ENCODE data around the gene GAB2. TPM values are rescaled to one million over a fixed set of nuclear protein-coding genes. Genes with fewer than 3 reads are reported as not detected.

Gene GAB2
- total and polyA plus RNA-seq, 10 of the 15 experiments (the other 5 are each of a cell fraction or from before 2014, with no cell fraction given): 0.69 to 12.6 (median 3.8) TPM

DNA sequence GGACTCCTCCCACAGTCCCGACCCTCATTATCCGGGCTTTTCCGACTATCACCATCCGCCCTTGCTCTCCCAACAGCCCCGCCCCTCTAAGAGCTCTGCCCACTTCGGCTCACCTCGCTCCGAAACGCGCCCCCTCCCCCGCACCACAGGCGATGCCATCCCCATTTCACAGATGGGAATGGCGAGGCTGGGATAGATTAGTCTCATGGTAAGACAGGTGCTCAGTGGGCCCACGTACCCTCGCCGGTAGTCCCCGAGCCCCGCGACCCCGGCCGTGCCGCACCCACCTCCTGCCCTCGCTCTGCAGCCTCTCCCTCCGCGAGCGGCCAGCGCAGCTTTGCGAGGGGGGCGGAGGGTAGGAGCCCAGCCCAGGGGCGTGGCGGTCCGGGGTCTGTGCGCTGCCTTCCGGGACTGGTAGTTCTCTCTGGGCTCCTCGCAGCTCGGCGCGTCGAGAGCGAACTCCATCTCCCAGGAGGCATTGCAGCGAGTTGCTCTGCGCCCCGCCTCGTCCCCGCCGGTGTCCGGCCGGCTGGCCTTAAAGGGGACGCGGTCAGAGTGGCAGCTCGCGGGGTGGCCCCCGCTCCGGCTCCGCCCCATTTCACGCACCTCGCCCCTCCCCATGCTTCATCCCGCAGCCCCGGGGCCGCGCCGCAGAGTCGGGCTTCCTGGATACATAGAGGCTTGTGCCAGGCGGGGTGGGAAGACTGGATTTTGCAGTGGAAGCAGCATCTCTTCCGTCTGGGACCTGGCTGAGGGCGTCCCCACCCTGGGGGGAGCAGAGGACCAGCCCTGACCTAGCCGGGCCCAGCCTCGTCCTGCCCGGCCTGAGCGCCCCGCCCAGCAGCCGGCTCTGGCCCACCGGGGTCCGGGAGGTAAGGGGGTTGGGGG, 229.1 kb downstream of the GAB2 start, which contains the start of the genes KCTD21 and USP35 (continued):
- peak; percentile 94 for TF ChIP-seq RELB (IDR thresholded peaks at IDR 0.05; ENCODE audit: low read depth)
- TF ChIP-seq SIX5 (IDR thresholded peaks at IDR 0.05; ENCODE audit: low read depth, low read length, severe bottlenecking): peak; percentile 93
- TF ChIP-seq, protein P1, sequence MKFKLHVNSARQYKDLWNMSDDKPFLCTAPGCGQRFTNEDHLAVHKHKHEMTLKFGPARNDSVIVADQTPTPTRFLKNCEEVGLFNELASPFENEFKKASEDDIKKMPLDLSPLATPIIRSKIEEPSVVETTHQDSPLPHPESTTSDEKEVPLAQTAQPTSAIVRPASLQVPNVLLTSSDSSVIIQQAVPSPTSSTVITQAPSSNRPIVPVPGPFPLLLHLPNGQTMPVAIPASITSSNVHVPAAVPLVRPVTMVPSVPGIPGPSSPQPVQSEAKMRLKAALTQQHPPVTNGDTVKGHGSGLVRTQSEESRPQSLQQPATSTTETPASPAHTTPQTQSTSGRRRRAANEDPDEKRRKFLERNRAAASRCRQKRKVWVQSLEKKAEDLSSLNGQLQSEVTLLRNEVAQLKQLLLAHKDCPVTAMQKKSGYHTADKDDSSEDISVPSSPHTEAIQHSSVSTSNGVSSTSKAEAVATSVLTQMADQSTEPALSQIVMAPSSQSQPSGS (IDR thresholded peaks at IDR 0.05; ENCODE audit: low read length): no peak
- TF ChIP-seq SMARCA5 (IDR thresholded peaks at IDR 0.05): peak; percentile 100
- peak; percentile 67 for TF ChIP-seq HDAC6 (IDR thresholded peaks at IDR 0.05; ENCODE audit: unreplicated experiment)
- TF ChIP-seq RB1 (IDR thresholded peaks at IDR 0.05; ENCODE audit: borderline replicate concordance): no peak
- peak; percentile 72; the same call in 1 of the 2 replicates for TF ChIP-seq HDGF (IDR thresholded peaks at IDR 0.05)
- TF ChIP-seq, protein P2, sequence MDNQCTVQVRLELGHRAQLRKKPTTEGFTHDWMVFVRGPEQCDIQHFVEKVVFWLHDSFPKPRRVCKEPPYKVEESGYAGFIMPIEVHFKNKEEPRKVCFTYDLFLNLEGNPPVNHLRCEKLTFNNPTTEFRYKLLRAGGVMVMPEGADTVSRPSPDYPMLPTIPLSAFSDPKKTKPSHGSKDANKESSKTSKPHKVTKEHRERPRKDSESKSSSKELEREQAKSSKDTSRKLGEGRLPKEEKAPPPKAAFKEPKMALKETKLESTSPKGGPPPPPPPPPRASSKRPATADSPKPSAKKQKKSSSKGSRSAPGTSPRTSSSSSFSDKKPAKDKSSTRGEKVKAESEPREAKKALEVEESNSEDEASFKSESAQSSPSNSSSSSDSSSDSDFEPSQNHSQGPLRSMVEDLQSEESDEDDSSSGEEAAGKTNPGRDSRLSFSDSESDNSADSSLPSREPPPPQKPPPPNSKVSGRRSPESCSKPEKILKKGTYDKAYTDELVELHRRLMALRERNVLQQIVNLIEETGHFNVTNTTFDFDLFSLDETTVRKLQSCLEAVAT (IDR thresholded peaks at IDR 0.05): peak; percentile 66; the same call in 1 of the 2 replicates
- peak; percentile 27; the same call in 1 of the 2 replicates for TF ChIP-seq ZBTB33 (IDR thresholded peaks at IDR 0.05)
- TF ChIP-seq PKNOX1 (IDR thresholded peaks at IDR 0.05): peak; percentile 76
- TF ChIP-seq, protein P3, sequence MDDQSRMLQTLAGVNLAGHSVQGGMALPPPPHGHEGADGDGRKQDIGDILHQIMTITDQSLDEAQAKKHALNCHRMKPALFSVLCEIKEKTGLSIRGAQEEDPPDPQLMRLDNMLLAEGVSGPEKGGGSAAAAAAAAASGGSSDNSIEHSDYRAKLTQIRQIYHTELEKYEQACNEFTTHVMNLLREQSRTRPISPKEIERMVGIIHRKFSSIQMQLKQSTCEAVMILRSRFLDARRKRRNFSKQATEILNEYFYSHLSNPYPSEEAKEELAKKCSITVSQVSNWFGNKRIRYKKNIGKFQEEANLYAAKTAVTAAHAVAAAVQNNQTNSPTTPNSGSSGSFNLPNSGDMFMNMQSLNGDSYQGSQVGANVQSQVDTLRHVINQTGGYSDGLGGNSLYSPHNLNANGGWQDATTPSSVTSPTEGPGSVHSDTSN (IDR thresholded peaks at IDR 0.05; ENCODE audit: insufficient replicate concordance, low read depth, low read length): peak; percentile 63
- TF ChIP-seq KDM1A (IDR thresholded peaks at IDR 0.05; ENCODE audit: borderline replicate concordance): peak; percentile 78; the same call in 1 of the 2 replicates
- peak; percentile 16; the same call in 1 of the 2 replicates for TF ChIP-seq EED (IDR thresholded peaks at IDR 0.05; ENCODE audit: low read depth)
- TF ChIP-seq SUPT20H (IDR thresholded peaks at IDR 0.05; ENCODE audit: borderline replicate concordance, control insufficient read depth, low read depth, low read length): no peak
- TF ChIP-seq POLR2AphosphoS2 (IDR thresholded peaks at IDR 0.05; ENCODE audit: low read depth, low read length): 0 out of 2 replicates have a peak, but pooled peaks have one; percentile 45
- TF ChIP-seq JUND (IDR thresholded peaks at IDR 0.05; ENCODE audit: low read depth, low read length): no peak
- TF ChIP-seq BCL3 (IDR thresholded peaks at IDR 0.05; ENCODE audit: borderline replicate concordance, insufficient read depth, low read depth, low read length, poor library complexity, severe bottlenecking): no peak
